GM12878 (cell line): ENCODE measurements around the gene ACKR2. TPM values are rescaled to one million over a fixed set of nuclear protein-coding genes. Genes with fewer than 3 reads are reported as not detected.

ENCODE experiments used
- ATAC-seq: fragments of 200-7000 bp; cut with Tn5 transposase; 3 replicates; pipeline ENCODE4 v1.9.1; 2020; ENCODE audit warnings: mild to moderate bottlenecking, moderate library complexity
- BruUV-seq: library from RNA; stranded (reverse); fragments of 400-500 nt; replicated peaks from 2 replicates; lab custom pipeline; 2021; lab: Mats Ljungman, UMichigan
- CTCF ChIA-PET: fragments of 300-600 bp; sonication (Branson Sonifier 250); formaldehyde crosslinking; extraction: SDS; loops from one replicate; lab custom pipeline; 2021; ENCODE audit warnings: inconsistent platforms; lab: Yijun Ruan, JAX
- POLR2A ChIA-PET: fragments of 350-600 bp; formaldehyde crosslinking; extraction: SDS; loops from one replicate; lab custom pipeline; 2021; ENCODE audit warnings: inconsistent platforms; lab: Charles Lee
- RAD21 ChIA-PET: fragments of 300-600 bp; sonication (Branson Sonifier 250); formaldehyde crosslinking; loops from one replicate; lab custom pipeline; 2023; ENCODE audit warnings: antibody characterized with exemption; ENCODE audit not compliant: unreplicated experiment; lab: Charles Lee
- SMC1A ChIA-PET: fragments of 300-600 bp; sonication (Branson Sonifier 250); formaldehyde crosslinking; loops from one replicate; lab custom pipeline; 2023; ENCODE audit not compliant: unreplicated experiment, uncharacterized antibody; lab: Charles Lee
- DNase-seq: peaks from one replicate; pipeline ENCODE4 v3.0.0-alpha.2; 2011; ENCODE audit warnings: low read depth, low spot score
- FAIRE-seq: peaks from 3 replicates; lab custom pipeline; 2011; peaks lifted over from hg19 to GRCh38; lab: Jason Lieb, UNC
- H2AFZ ChIP-seq: 2 replicates; pipeline ENCODE4 v1.6.0; 2011; ENCODE audit warnings: low read depth, low read length, control low read depth; ENCODE audit not compliant: control insufficient read depth
- H3K27ac ChIP-seq: 2 replicates; pipeline ENCODE4 v1.5.1; 2011; ENCODE audit warnings: control low read depth; ENCODE audit not compliant: control insufficient read depth, insufficient read depth
- H3K27me3 ChIP-seq, 2 experiments: replicated peaks in 1 of 2; 2 replicates each; pipeline versions ENCODE4 v1.6.0 to v1.6.1; 2011; ENCODE audit warnings: low read length in 1 of 2; ENCODE audit not compliant: control insufficient read depth in 2 of 2, insufficient read depth in 2 of 2
- H3K36me3 ChIP-seq, 2 experiments: 2 replicates each; pipeline ENCODE4 v1.5.1; 2011; ENCODE audit warnings: low read length in 1 of 2; ENCODE audit not compliant: control insufficient read depth in 2 of 2, insufficient read depth in 2 of 2
- H3K4me1 ChIP-seq: 2 replicates; pipeline ENCODE4 v1.6.1; 2011; ENCODE audit warnings: mild to moderate bottlenecking, low read length, moderate library complexity, mixed read lengths; ENCODE audit not compliant: control insufficient read depth, insufficient read depth
- H3K4me2 ChIP-seq: 2 replicates; pipeline ENCODE4 v1.6.0; 2011; ENCODE audit warnings: control low read depth; ENCODE audit not compliant: control insufficient read depth, insufficient read depth
- H3K4me3 ChIP-seq: fragments of 200-600 bp; sonication (generic); 2 replicates; pipeline ENCODE4 v1.5.1; 2016
- H3K79me2 ChIP-seq: 2 replicates; pipeline ENCODE4 v1.6.0; 2011; ENCODE audit warnings: low read length; ENCODE audit not compliant: control insufficient read depth, insufficient read depth
- H3K9ac ChIP-seq: 2 replicates; pipeline ENCODE4 v1.8.0; 2011; ENCODE audit warnings: low read length, control low read depth, mixed read lengths; ENCODE audit not compliant: control insufficient read depth, insufficient read depth
- H3K9me3 ChIP-seq: replicated peaks from 3 replicates; pipeline ENCODE4 v1.5.1; 2011; ENCODE audit warnings: mild to moderate bottlenecking, low read length; ENCODE audit not compliant: control insufficient read depth, insufficient read depth
- H4K20me1 ChIP-seq: 2 replicates; pipeline ENCODE4 v1.6.0; 2011; ENCODE audit not compliant: control insufficient read depth, insufficient read depth
- FOS ChIP-seq: IDR thresholded peaks from 3 replicates; pipeline ENCODE4 v1.6.1; 2011; ENCODE audit warnings: borderline replicate concordance; ENCODE audit not compliant: insufficient read length; ENCODE audit errors: extremely low read depth
- FOXM1 ChIP-seq: IDR thresholded peaks from 2 replicates; pipeline ENCODE4 v1.6.1; 2012; ENCODE audit warnings: low read depth, mild to moderate bottlenecking, inconsistent platforms, low read length, moderate library complexity
- GABPA ChIP-seq: IDR thresholded peaks from 2 replicates; pipeline ENCODE4 v1.6.1; 2014; ENCODE audit warnings: antibody characterized with exemption, low read depth, mild to moderate bottlenecking, inconsistent platforms
- JUNB ChIP-seq: IDR thresholded peaks from 2 replicates; pipeline ENCODE4 v1.6.1; 2016; ENCODE audit warnings: antibody characterized with exemption, mild to moderate bottlenecking
- KDM1A ChIP-seq: fragments of 200-600 bp; sonication (generic); IDR thresholded peaks from 2 replicates; pipeline ENCODE4 v1.6.1; 2016; ENCODE audit warnings: borderline replicate concordance
- MEF2B ChIP-seq: fragments of 450-650 bp; IDR thresholded peaks from 2 replicates; pipeline ENCODE4 v1.6.1; 2018; ENCODE audit warnings: mild to moderate bottlenecking, moderate library complexity; ENCODE audit not compliant: partially characterized antibody, poor library complexity, severe bottlenecking
- NFYB ChIP-seq: IDR thresholded peaks from 2 replicates; pipeline ENCODE4 v1.6.1; 2011; ENCODE audit warnings: low read depth, mild to moderate bottlenecking, low read length, improper control_type of control experiment, moderate library complexity; ENCODE audit not compliant: insufficient read depth
- RELA ChIP-seq: fragments of 450-650 bp; IDR thresholded peaks from 2 replicates; pipeline ENCODE4 v1.8.0; 2014; ENCODE audit warnings: borderline replicate concordance; ENCODE audit not compliant: partially characterized antibody
- SMAD1 ChIP-seq: fragments of 450-650 bp; IDR thresholded peaks from 2 replicates; pipeline ENCODE4 v1.6.1; 2018; ENCODE audit warnings: mild to moderate bottlenecking, low read depth; ENCODE audit not compliant: partially characterized antibody
- ZNF384 ChIP-seq: IDR thresholded peaks from 2 replicates; pipeline ENCODE4 v1.6.1; 2012; ENCODE audit warnings: low read depth, mild to moderate bottlenecking, low read length, improper control_type of control experiment, borderline replicate concordance
- WGBS: methylation state at CpG from one replicate; pipeline ENCODE4 v1.1.6; 2016; ENCODE audit warnings: low lambda C conversion rate; ENCODE audit not compliant: insufficient replicate concordance, insufficient coverage; ENCODE audit errors: missing lambda C conversion rate; 5-methylcytosine and 5-hydroxymethylcytosine counted together
- in situ Hi-C: fragments of 300-500 bp; cut with MboI; formaldehyde crosslinking; loops from 9 replicates; pipeline ENCODE4 v1.14.3; 2018; ENCODE audit warnings: mixed read lengths
- intact Hi-C: fragments of 100-400 bp; cut with micrococcal nuclease; formaldehyde crosslinking; loops from one replicate; pipeline ENCODE4 v1.14.2; 2022; ENCODE audit not compliant: unreplicated experiment
- polyA plus RNA-seq, 11 experiments: library from polyadenylated mRNA; depleted of rRNA in 4 of 11; unstranded in 6 of 11; stranded (reverse) in 5 of 11; fragments of >200 nt; fragmentation: Nextera tagmentation in 4 of 11; fragmentation: Illumina TruSeq in 1 of 11; extraction: Ambion mirVana in 4 of 11; extraction: Trizol in 1 of 11; gene quantifications; 1 replicate in 1 of 11; 2 replicates in 10 of 11; pipeline versions ENCODE4 v1.2.1 to v1.2.3, GENCODE V29; 2011 to 2016; ENCODE audit warnings: inconsistent platforms in 2 of 11, missing spikeins in 2 of 11, low read depth in 1 of 11
- total RNA-seq, 4 experiments: library from RNA; depleted of rRNA in 3 of 4; stranded (reverse); fragments of >200 nt in 3 of 4; fragmentation: Illumina TruSeq in 1 of 4; extraction: Trizol in 1 of 4; gene quantifications; 2 replicates each; pipeline versions ENCODE4 v1.2.1 to v1.2.3, GENCODE V29; 2013 to 2021
- TF ChIP-seq, protein P1 (sequence below): fragments of 450-650 bp; IDR thresholded peaks from 2 replicates; pipeline ENCODE4 v1.6.1; 2018; ENCODE audit warnings: mild to moderate bottlenecking, low read depth, moderate library complexity; ENCODE audit not compliant: partially characterized antibody

ACKR2 gene
- total and polyA plus RNA-seq, 10 of the 15 experiments (the other 5 are each of a cell fraction or from before 2014, with no cell fraction given) = 0.05 to 0.91 (median 0.23) TPM; not detected in 2

DNA sequence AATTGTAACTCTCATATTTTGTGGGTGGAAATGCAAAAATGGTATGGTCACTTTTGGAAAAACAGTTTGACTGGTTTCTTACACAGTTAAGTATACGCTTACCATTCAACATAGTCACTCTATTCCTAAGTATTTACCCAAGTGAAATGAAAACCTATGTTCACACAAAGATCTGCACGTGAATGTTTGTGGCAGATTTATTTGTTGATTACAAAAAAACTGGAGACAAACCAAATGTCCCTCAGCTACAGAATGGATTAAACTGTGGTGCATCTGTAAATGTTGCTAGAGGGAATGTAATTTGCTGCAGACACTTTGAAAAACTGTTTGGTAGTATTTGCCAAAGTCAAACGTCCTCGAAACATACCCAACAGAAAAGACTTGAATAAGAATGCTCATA lies 29.3 kb downstream of the ACKR2 start:
- Histone ChIP-seq H2AFZ (no peak overlapping the region), H3K9ac (no peak overlapping the region), H3K9me3 (no peaks in the 10 kb centered on the region), H3K4me1 (no peaks in the 10 kb centered on the region), H3K27me3 (no peaks in the 10 kb centered on the region), H3K4me3 (no peak overlapping the region), H4K20me1 (no peaks in the 10 kb centered on the region), H3K27ac (no peak overlapping the region), H3K4me2 (no peak overlapping the region), H3K36me3 (no peaks in the 10 kb centered on the region), H3K79me2 (no peaks in the 10 kb centered on the region)
- no peak for DNase-seq
- TF ChIP-seq NFYB = no peak
- TF ChIP-seq GABPA = no peak
- TF ChIP-seq KDM1A = no peak
- TF ChIP-seq FOS = no peak
- no peak for TF ChIP-seq MEF2B
- TF ChIP-seq FOXM1 = no peak
- TF ChIP-seq, protein P1, sequence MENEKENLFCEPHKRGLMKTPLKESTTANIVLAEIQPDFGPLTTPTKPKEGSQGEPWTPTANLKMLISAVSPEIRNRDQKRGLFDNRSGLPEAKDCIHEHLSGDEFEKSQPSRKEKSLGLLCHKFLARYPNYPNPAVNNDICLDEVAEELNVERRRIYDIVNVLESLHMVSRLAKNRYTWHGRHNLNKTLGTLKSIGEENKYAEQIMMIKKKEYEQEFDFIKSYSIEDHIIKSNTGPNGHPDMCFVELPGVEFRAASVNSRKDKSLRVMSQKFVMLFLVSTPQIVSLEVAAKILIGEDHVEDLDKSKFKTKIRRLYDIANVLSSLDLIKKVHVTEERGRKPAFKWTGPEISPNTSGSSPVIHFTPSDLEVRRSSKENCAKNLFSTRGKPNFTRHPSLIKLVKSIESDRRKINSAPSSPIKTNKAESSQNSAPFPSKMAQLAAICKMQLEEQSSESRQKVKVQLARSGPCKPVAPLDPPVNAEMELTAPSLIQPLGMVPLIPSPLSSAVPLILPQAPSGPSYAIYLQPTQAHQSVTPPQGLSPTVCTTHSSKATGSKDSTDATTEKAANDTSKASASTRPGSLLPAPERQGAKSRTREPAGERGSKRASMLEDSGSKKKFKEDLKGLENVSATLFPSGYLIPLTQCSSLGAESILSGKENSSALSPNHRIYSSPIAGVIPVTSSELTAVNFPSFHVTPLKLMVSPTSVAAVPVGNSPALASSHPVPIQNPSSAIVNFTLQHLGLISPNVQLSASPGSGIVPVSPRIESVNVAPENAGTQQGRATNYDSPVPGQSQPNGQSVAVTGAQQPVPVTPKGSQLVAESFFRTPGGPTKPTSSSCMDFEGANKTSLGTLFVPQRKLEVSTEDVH = no peak
- no peak for TF ChIP-seq RELA
- no peak for TF ChIP-seq ZNF384
- TF ChIP-seq JUNB = no peak
- no peak for TF ChIP-seq SMAD1
- POLR2A ChIA-PET = interaction anchor here (1.3 kb wide), 1 partner anchor 7 kb away, joined by 4 read pairs; no protein-coding TSS in a partner anchor
- FAIRE-seq = no peak
- no peak for ATAC-seq
- CTCF ChIA-PET = interaction anchor here (0.6 to 3.3 kb wide), 17 partner anchors 7 to 201 kb away, joined by 3 to 39 read pairs (median 9); partner anchors contain the start of gene HIGD1A
- no TSS peak for BruUV-seq
- in situ Hi-C loops (loop anchor here (5.0 kb wide), 2 partner anchors 39 to 56 kb away; partner anchors contain the start of gene CYP8B1), intact Hi-C loops (loop anchor here (2.0 kb wide), 2 partner anchors 42 to 58 kb away; no protein-coding TSS in a partner anchor)
- WGBS = 58% methylated on average over 4 of the region's 4 CpGs
- RAD21 ChIA-PET = interaction anchor here (2.2 kb wide), 1 partner anchor 59 kb away, joined by 18 read pairs; no protein-coding TSS in a partner anchor
- SMC1A ChIA-PET = interaction anchor here (1.3 to 3.2 kb wide), 4 partner anchors 15 to 59 kb away, joined by 3 to 34 read pairs (median 7); no protein-coding TSS in a partner anchor
